Activated CD8-positive, alpha-beta memory T cell treated with anti-CD3 and anti-CD28 coated beads, Interleukin-2, amount 50 U/mL, for 4 hours (primary cell): ENCODE data around the gene SNAI1.
A peak's percentile ranks its signal among the peaks of the same experiment; 100 is the strongest.
"Not testable (repeated sequence)": the region's sequence is repeated elsewhere in the genome, so short reads cannot be mapped to it uniquely, and the experiment has no call there.

Source experiments
- DNase-seq: peaks from one replicate; pipeline ENCODE4 v3.0.0-alpha.2; 2020

The SNAI1 gene

GRCh38 chr20:49982346-49983122 is at the start of gene SNAI1:
Gene SNAI1, plus strand, starts transcription at chr20:49982980. Its CDS starts 80 bp downstream, at chr20:49983060.
- DNase-seq = peak; percentile 81

GRCh38 chr20:49935746-49936152 is 47.0 kb upstream of the SNAI1 start:
- DNase-seq = no peak

- peak; percentile 91 for DNase-seq
Measured at GRCh38 chr20:49936153-49937026, 46.4 kb upstream of the SNAI1 start, which contains the start of gene RNF114. Gene RNF114, plus strand, starts transcription at chr20:49936397. Its CDS starts 16 bp downstream, at chr20:49936413.

GRCh38 chr20:49937027-49937929 is 45.5 kb upstream of the SNAI1 start:
- no peak for DNase-seq

GRCh38 chr20:49938173-49939163 is 44.3 kb upstream of the SNAI1 start:
- no peak for DNase-seq

GRCh38 chr20:49941456-49941855 is 41.3 kb upstream of the SNAI1 start:
- no peak for DNase-seq

- DNase-seq = no peak
Measured at GRCh38 chr20:49942303-49942702, 40.5 kb upstream of the SNAI1 start.

GRCh38 chr20:49942942-49943341 is 39.8 kb upstream of the SNAI1 start:
- no peak for DNase-seq

GRCh38 chr20:49945306-49945700 is 37.5 kb upstream of the SNAI1 start:
- DNase-seq = no peak

GRCh38 chr20:49945701-49946477 is 36.9 kb upstream of the SNAI1 start:
- no peak for DNase-seq

- no peak for DNase-seq
Measured at GRCh38 chr20:49948178-49948577, 34.6 kb upstream of the SNAI1 start.

- no peak for DNase-seq
Measured at GRCh38 chr20:49948809-49949507, 33.8 kb upstream of the SNAI1 start.

- DNase-seq = no peak
Measured at GRCh38 chr20:49951151-49951550, 31.6 kb upstream of the SNAI1 start.

- no peak for DNase-seq
Measured at GRCh38 chr20:49955167-49955566, 27.6 kb upstream of the SNAI1 start.

GRCh38 chr20:49955830-49956396 is 26.9 kb upstream of the SNAI1 start:
- DNase-seq = not testable (repeated sequence)

- no peak for DNase-seq
Measured at GRCh38 chr20:49956689-49957088, 26.1 kb upstream of the SNAI1 start.

GRCh38 chr20:49957089-49957938 is 25.5 kb upstream of the SNAI1 start:
- not testable (repeated sequence) for DNase-seq

GRCh38 chr20:49961413-49961812 is 21.4 kb upstream of the SNAI1 start:
- DNase-seq = no peak
